ENCODE data around the gene REM1.

REM1 gene

GRCh38 chr20:31484001-31484400, 8.9 kb downstream of the REM1 start:
- no peak overlapping the region for H3K9ac ChIP-seq (ENCODE audit: low read length in 5 of 5)
- no peaks in the 10 kb centered on the region for H3K36me3 ChIP-seq (ENCODE audit: control insufficient read depth in 5 of 5, insufficient read depth in 5 of 5, low read length in 5 of 5)
- peaks cover 0 to 3% (median 0%) of the 10 kb centered on the region in 5 donors for H3K9me3 ChIP-seq (ENCODE audit: control insufficient read depth in 5 of 5, low read length in 5 of 5)
- no peak overlapping the region for H3K4me3 ChIP-seq (ENCODE audit: low read depth in 1 of 5, low read length in 5 of 5)
- H3K27ac ChIP-seq (ENCODE audit: low read depth, low read length), result no peak overlapping the region
- H3K27me3 ChIP-seq (ENCODE audit: control insufficient read depth in 5 of 5, insufficient read depth in 4 of 5, low read length in 5 of 5), result peaks cover 0 to 14% (median 6%) of the 10 kb centered on the region in 5 donors
- peaks cover 0 to 22% (median 9%) of the 10 kb centered on the region in 5 donors for H3K4me1 ChIP-seq (ENCODE audit: control insufficient read depth in 5 of 5, insufficient read depth in 5 of 5, low read length in 5 of 5)

- no peak overlapping the region for H3K27ac ChIP-seq (ENCODE audit: low read depth, low read length)
- peaks cover 0 to 3% (median 0%) of the 10 kb centered on the region in 5 donors for H3K9me3 ChIP-seq (ENCODE audit: control insufficient read depth in 5 of 5, low read length in 5 of 5)
- peaks cover 0 to 22% (median 9%) of the 10 kb centered on the region in 5 donors for H3K4me1 ChIP-seq (ENCODE audit: control insufficient read depth in 5 of 5, insufficient read depth in 5 of 5, low read length in 5 of 5)
- H3K4me3 ChIP-seq (ENCODE audit: low read depth in 1 of 5, low read length in 5 of 5), result peak overlapping the region in 4 of 5 donors; percentile 22 to 55 (median 40)
- H3K9ac ChIP-seq (ENCODE audit: low read length in 5 of 5), result peak overlapping the region in 2 of 5 donors; percentile 35 to 46
- no peaks in the 10 kb centered on the region for H3K36me3 ChIP-seq (ENCODE audit: control insufficient read depth in 5 of 5, insufficient read depth in 5 of 5, low read length in 5 of 5)
- H3K27me3 ChIP-seq (ENCODE audit: control insufficient read depth in 5 of 5, insufficient read depth in 4 of 5, low read length in 5 of 5), result peaks cover 0 to 14% (median 6%) of the 10 kb centered on the region in 5 donors
Observed at GRCh38 chr20:31485450-31486339, 10.6 kb downstream of the REM1 start.

GRCh38 chr20:31488115-31488514, 13.0 kb downstream of the REM1 start:
- Histone ChIP-seq H3K27ac (ENCODE audit: low read depth, low read length) (no peak overlapping the region), H3K36me3 (ENCODE audit: control insufficient read depth in 5 of 5, insufficient read depth in 5 of 5, low read length in 5 of 5) (no peaks in the 10 kb centered on the region), H3K27me3 (ENCODE audit: control insufficient read depth in 5 of 5, insufficient read depth in 4 of 5, low read length in 5 of 5) (peaks cover 0 to 14% (median 6%) of the 10 kb centered on the region in 5 donors), H3K9me3 (ENCODE audit: control insufficient read depth in 5 of 5, low read length in 5 of 5) (peaks cover 0 to 3% (median 0%) of the 10 kb centered on the region in 5 donors), H3K4me3 (ENCODE audit: low read depth in 1 of 5, low read length in 5 of 5) (no peak overlapping the region), H3K9ac (ENCODE audit: low read length in 5 of 5) (no peak overlapping the region), H3K4me1 (ENCODE audit: control insufficient read depth in 5 of 5, insufficient read depth in 5 of 5, low read length in 5 of 5) (peaks cover 0 to 27% (median 9%) of the 10 kb centered on the region in 5 donors)

- no peaks in the 10 kb centered on the region for H3K36me3 ChIP-seq (ENCODE audit: control insufficient read depth in 5 of 5, insufficient read depth in 5 of 5, low read length in 5 of 5)
- no peak overlapping the region for H3K9ac ChIP-seq (ENCODE audit: low read length in 5 of 5)
- peaks cover 0 to 12% (median 6%) of the 10 kb centered on the region in 5 donors for H3K27me3 ChIP-seq (ENCODE audit: control insufficient read depth in 5 of 5, insufficient read depth in 4 of 5, low read length in 5 of 5)
- H3K4me3 ChIP-seq (ENCODE audit: low read depth in 1 of 5, low read length in 5 of 5), result no peak overlapping the region
- H3K4me1 ChIP-seq (ENCODE audit: control insufficient read depth in 5 of 5, insufficient read depth in 5 of 5, low read length in 5 of 5), result peaks cover 0 to 27% (median 9%) of the 10 kb centered on the region in 5 donors
- H3K27ac ChIP-seq (ENCODE audit: low read depth, low read length), result no peak overlapping the region
- peaks cover 0 to 2% (median 0%) of the 10 kb centered on the region in 5 donors for H3K9me3 ChIP-seq (ENCODE audit: control insufficient read depth in 5 of 5, low read length in 5 of 5)
Observed at GRCh38 chr20:31489152-31489551, 14.1 kb downstream of the REM1 start.

- H3K27ac ChIP-seq (ENCODE audit: low read depth, low read length), result no peak overlapping the region
- no peak overlapping the region for H3K9ac ChIP-seq (ENCODE audit: low read length in 5 of 5)
- peaks cover 0 to 23% (median 5%) of the 10 kb centered on the region in 5 donors for H3K4me1 ChIP-seq (ENCODE audit: control insufficient read depth in 5 of 5, insufficient read depth in 5 of 5, low read length in 5 of 5)
- H3K27me3 ChIP-seq (ENCODE audit: control insufficient read depth in 5 of 5, insufficient read depth in 4 of 5, low read length in 5 of 5), result peaks cover 0 to 8% (median under 1%) of the 10 kb centered on the region in 5 donors
- no peaks in the 10 kb centered on the region for H3K36me3 ChIP-seq (ENCODE audit: control insufficient read depth in 5 of 5, insufficient read depth in 5 of 5, low read length in 5 of 5)
- H3K9me3 ChIP-seq (ENCODE audit: control insufficient read depth in 5 of 5, low read length in 5 of 5), result no peaks in the 10 kb centered on the region
- H3K4me3 ChIP-seq (ENCODE audit: low read depth in 1 of 5, low read length in 5 of 5), result no peak overlapping the region
Observed at GRCh38 chr20:31490752-31491151, 15.7 kb downstream of the REM1 start.

- Histone ChIP-seq H3K27me3 (ENCODE audit: control insufficient read depth in 5 of 5, insufficient read depth in 4 of 5, low read length in 5 of 5) (no peaks in the 10 kb centered on the region), H3K27ac (ENCODE audit: low read depth, low read length) (no peak overlapping the region), H3K4me3 (ENCODE audit: low read depth in 1 of 5, low read length in 5 of 5) (no peak overlapping the region), H3K36me3 (ENCODE audit: control insufficient read depth in 5 of 5, insufficient read depth in 5 of 5, low read length in 5 of 5) (no peaks in the 10 kb centered on the region), H3K9ac (ENCODE audit: low read length in 5 of 5) (no peak overlapping the region), H3K9me3 (ENCODE audit: control insufficient read depth in 5 of 5, low read length in 5 of 5) (no peaks in the 10 kb centered on the region), H3K4me1 (ENCODE audit: control insufficient read depth in 5 of 5, insufficient read depth in 5 of 5, low read length in 5 of 5) (peaks cover 9 to 29% (median 17%) of the 10 kb centered on the region in 5 donors)
Observed at GRCh38 chr20:31494131-31494530, 19.0 kb downstream of the REM1 start.

- Histone ChIP-seq H3K4me3 (ENCODE audit: low read depth in 1 of 5, low read length in 5 of 5) (peak overlapping the region; percentile 19 to 57 (median 28)), H3K9ac (ENCODE audit: low read length in 5 of 5) (peak overlapping the region in 1 of 5 donors; percentile 9), H3K27ac (ENCODE audit: low read depth, low read length) (peak overlapping the region; percentile 33)
Observed at GRCh38 chr20:31496761-31497295, 21.7 kb downstream of the REM1 start.

GRCh38 chr20:31497838-31498540, 22.9 kb downstream of the REM1 start:
- Histone ChIP-seq H3K27me3 (ENCODE audit: control insufficient read depth in 5 of 5, insufficient read depth in 4 of 5, low read length in 5 of 5) (no peaks in the 10 kb centered on the region), H3K4me3 (ENCODE audit: low read depth in 1 of 5, low read length in 5 of 5) (no peak overlapping the region), H3K9ac (ENCODE audit: low read length in 5 of 5) (no peak overlapping the region), H3K27ac (ENCODE audit: low read depth, low read length) (no peak overlapping the region), H3K36me3 (ENCODE audit: control insufficient read depth in 5 of 5, insufficient read depth in 5 of 5, low read length in 5 of 5) (no peaks in the 10 kb centered on the region), H3K4me1 (ENCODE audit: control insufficient read depth in 5 of 5, insufficient read depth in 5 of 5, low read length in 5 of 5) (peaks cover 9 to 25% (median 18%) of the 10 kb centered on the region in 5 donors), H3K9me3 (ENCODE audit: control insufficient read depth in 5 of 5, low read length in 5 of 5) (no peaks in the 10 kb centered on the region)

More at GRCh38 chr20:31496761-31497295, 21.7 kb downstream of the REM1 start:
- Histone ChIP-seq H3K27me3 (ENCODE audit: control insufficient read depth in 5 of 5, insufficient read depth in 4 of 5, low read length in 5 of 5) (no peaks in the 10 kb centered on the region), H3K4me1 (ENCODE audit: control insufficient read depth in 5 of 5, insufficient read depth in 5 of 5, low read length in 5 of 5) (peaks cover 9 to 29% (median 17%) of the 10 kb centered on the region in 5 donors), H3K36me3 (ENCODE audit: control insufficient read depth in 5 of 5, insufficient read depth in 5 of 5, low read length in 5 of 5) (no peaks in the 10 kb centered on the region), H3K9me3 (ENCODE audit: control insufficient read depth in 5 of 5, low read length in 5 of 5) (no peaks in the 10 kb centered on the region)

- Histone ChIP-seq H3K36me3 (ENCODE audit: control insufficient read depth in 5 of 5, insufficient read depth in 5 of 5, low read length in 5 of 5) (no peaks in the 10 kb centered on the region), H3K4me3 (ENCODE audit: low read depth in 1 of 5, low read length in 5 of 5) (no peak overlapping the region), H3K27me3 (ENCODE audit: control insufficient read depth in 5 of 5, insufficient read depth in 4 of 5, low read length in 5 of 5) (peaks cover 0 to 4% (median 0%) of the 10 kb centered on the region in 5 donors), H3K4me1 (ENCODE audit: control insufficient read depth in 5 of 5, insufficient read depth in 5 of 5, low read length in 5 of 5) (peaks cover 9 to 27% (median 18%) of the 10 kb centered on the region in 5 donors), H3K9me3 (ENCODE audit: control insufficient read depth in 5 of 5, low read length in 5 of 5) (no peaks in the 10 kb centered on the region), H3K9ac (ENCODE audit: low read length in 5 of 5) (no peak overlapping the region), H3K27ac (ENCODE audit: low read depth, low read length) (no peak overlapping the region)
Observed at GRCh38 chr20:31500527-31500926, 25.4 kb downstream of the REM1 start.
